ENCODE data around the gene NDFIP2.

GRCh38 chr13:79434556-79434955 is 46.4 kb upstream of the NDFIP2 start:
- TF ChIP-seq CTCF (IDR thresholded peaks at IDR 0.05): no peak
- TF ChIP-seq POLR2A (IDR thresholded peaks at IDR 0.05; ENCODE audit: low read depth): no peak
- TF ChIP-seq POLR2AphosphoS5 (IDR thresholded peaks at IDR 0.05): no peak
- no peak for TF ChIP-seq EP300 (IDR thresholded peaks at IDR 0.05)

Measured in esophagus muscularis mucosa (tissue), 4 donors.